OCI-LY7 (cell line): Measurements from ENCODE around the gene HMGCS1. TPM values are rescaled to one million over a fixed set of nuclear protein-coding genes. Genes with fewer than 3 reads are reported as not detected.

Source experiments
- BruUV-seq: library from RNA; stranded (reverse); fragments of 400-500 nt; replicated peaks from 2 replicates; lab custom pipeline; 2021; lab: Mats Ljungman, UMichigan
- CTCF ChIA-PET: fragments of 300-600 bp; sonication (Branson Sonifier 250); formaldehyde crosslinking; loops from one replicate; lab custom pipeline; 2022; ENCODE audit warnings: antibody characterized with exemption; ENCODE audit not compliant: unreplicated experiment; lab: Charles Lee
- POLR2A ChIA-PET: fragments of 300-600 bp; sonication (Branson Sonifier 250); formaldehyde crosslinking; loops from one replicate; lab custom pipeline; 2022; ENCODE audit warnings: antibody characterized with exemption; lab: Charles Lee
- DNase-seq: peaks from one replicate; pipeline ENCODE4 v3.0.0-alpha.2; 2015; ENCODE audit warnings: low spot score
- H2AFZ ChIP-seq: fragments of 200-600 bp; sonication (generic), shearing (Covaris generic); 2 replicates; pipeline ENCODE4 v1.6.1; 2014; ENCODE audit warnings: mild to moderate bottlenecking, antibody characterized with exemption, low read length, moderate library complexity
- H3K27ac ChIP-seq: fragments of 200-600 bp; sonication (generic); 2 replicates; pipeline ENCODE4 v1.5.1; 2014; ENCODE audit warnings: mixed run types, low read depth, mild to moderate bottlenecking, moderate library complexity, low read length, inconsistent platforms; ENCODE audit not compliant: poor library complexity, severe bottlenecking
- H3K36me3 ChIP-seq: fragments of 200-600 bp; sonication (generic); 2 replicates; pipeline ENCODE4 v1.6.1; 2014; ENCODE audit warnings: mild to moderate bottlenecking, antibody characterized with exemption, low read length, moderate library complexity, mixed read lengths; ENCODE audit not compliant: insufficient read depth
- H3K4me1 ChIP-seq: fragments of 200-600 bp; sonication (generic); 2 replicates; pipeline ENCODE4 v1.5.1; 2014; ENCODE audit warnings: mild to moderate bottlenecking, low read length; ENCODE audit not compliant: insufficient read depth, poor library complexity, severe bottlenecking
- H3K4me2 ChIP-seq: fragments of 200-600 bp; sonication (generic); 2 replicates; pipeline ENCODE4 v1.6.1; 2014; ENCODE audit warnings: mild to moderate bottlenecking, low read length
- H3K4me3 ChIP-seq: fragments of 200-600 bp; sonication (generic); 2 replicates; pipeline ENCODE4 v1.5.1; 2014; ENCODE audit warnings: mild to moderate bottlenecking, low read depth, low read length; ENCODE audit not compliant: poor library complexity, severe bottlenecking
- H3K79me2 ChIP-seq: fragments of 200-600 bp; sonication (generic); 2 replicates; pipeline ENCODE4 v1.6.1; 2016; ENCODE audit warnings: low read depth, mild to moderate bottlenecking, low read length, moderate library complexity, mixed read lengths; ENCODE audit not compliant: insufficient read depth
- H3K9me2 ChIP-seq: fragments of 200-600 bp; sonication (generic); 2 replicates; pipeline ENCODE4 v1.6.1; 2016; ENCODE audit warnings: mild to moderate bottlenecking, low read length, mixed read lengths; ENCODE audit not compliant: insufficient read depth
- H3K9me3 ChIP-seq: fragments of 200-600 bp; sonication (generic); 2 replicates; pipeline ENCODE4 v1.6.1; 2014; ENCODE audit warnings: mild to moderate bottlenecking, mixed run types, low read length, mixed read lengths
- H4K20me1 ChIP-seq: fragments of 200-600 bp; sonication (generic); 2 replicates; pipeline ENCODE4 v1.6.1; 2014; ENCODE audit warnings: mild to moderate bottlenecking, antibody characterized with exemption, low read length, moderate library complexity, mixed read lengths; ENCODE audit not compliant: insufficient read depth
- EZH2phosphoT487 ChIP-seq: fragments of 200-600 bp; sonication (generic); IDR thresholded peaks from 2 replicates; pipeline ENCODE4 v1.6.1; 2018; ENCODE audit warnings: low read depth, borderline replicate concordance, mild to moderate bottlenecking, mixed run types, antibody characterized with exemption, low read length, moderate library complexity, mixed read lengths
- intact Hi-C: fragments of 100-400 bp; cut with micrococcal nuclease; formaldehyde crosslinking; loops from one replicate; pipeline ENCODE4 v1.10.0; 2022; ENCODE audit not compliant: unreplicated experiment
- total RNA-seq, 2 experiments: library from RNA; depleted of rRNA in 1 of 2; stranded (reverse); fragments of >200 nt in 1 of 2; shearing (Covaris generic) in 1 of 2; gene quantifications; 2 replicates each; pipeline ENCODE4 v1.2.3, GENCODE V29; 2014 to 2022
- TF ChIP-seq, protein P1 (sequence below): fragments of 200-600 bp; sonication (generic); conservative IDR thresholded peaks from 2 replicates; pipeline ENCODE4 v1.5.1; 2014; ENCODE audit warnings: mild to moderate bottlenecking, antibody characterized with exemption, low read length, moderate library complexity, mixed read lengths

The HMGCS1 gene
- total RNA-seq, 2 experiments from 2014 or later = 59.5 to 236 TPM

DNA sequence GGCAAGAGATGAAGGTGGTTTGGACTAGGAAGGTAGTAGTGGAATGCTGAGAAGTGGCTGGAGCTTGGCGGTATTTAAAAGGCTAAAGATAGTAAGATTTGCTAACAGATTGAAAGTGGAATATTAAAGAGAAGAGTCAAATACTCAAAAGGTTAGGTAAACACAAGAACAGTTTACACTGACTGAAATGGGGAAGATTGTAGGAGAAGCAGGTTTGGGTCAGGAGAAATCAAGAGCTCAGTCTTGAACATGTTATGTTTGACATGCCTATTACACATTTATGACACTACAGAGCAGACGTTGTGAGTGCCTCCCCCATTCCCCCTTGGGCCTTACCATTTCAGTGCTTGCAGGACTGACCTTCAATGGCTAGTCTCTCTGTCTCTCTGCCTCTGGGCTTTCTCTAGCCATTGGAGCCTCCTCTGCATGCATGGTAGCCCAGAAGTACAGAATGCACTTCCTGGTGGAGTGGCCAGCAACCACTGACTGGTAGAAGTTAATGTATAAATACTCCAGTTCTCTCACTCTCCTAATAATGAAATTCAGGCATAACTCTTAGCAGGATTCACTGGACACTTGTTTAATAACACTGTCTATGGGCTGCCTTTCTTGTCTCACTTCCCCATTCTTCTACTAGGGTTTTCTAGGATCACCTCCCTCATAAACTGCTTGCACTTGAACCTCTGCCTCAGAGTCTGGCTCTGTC lies 56.8 kb downstream of the HMGCS1 start:
- H3K4me3 ChIP-seq = no peak overlapping the region
- ChIA-PET CTCF (no interaction called here), POLR2A (no interaction called here)
- H2AFZ ChIP-seq = no peak overlapping the region
- no peaks in the 10 kb centered on the region for H3K9me2 ChIP-seq
- no peaks in the 10 kb centered on the region for H3K36me3 ChIP-seq
- H3K4me2 ChIP-seq = no peak overlapping the region
- no peaks in the 10 kb centered on the region for H3K4me1 ChIP-seq
- H3K9me3 ChIP-seq = no peaks in the 10 kb centered on the region
- H4K20me1 ChIP-seq = no peaks in the 10 kb centered on the region
- no peak for DNase-seq
- BruUV-seq = no TSS peak
- TF ChIP-seq, protein P1, sequence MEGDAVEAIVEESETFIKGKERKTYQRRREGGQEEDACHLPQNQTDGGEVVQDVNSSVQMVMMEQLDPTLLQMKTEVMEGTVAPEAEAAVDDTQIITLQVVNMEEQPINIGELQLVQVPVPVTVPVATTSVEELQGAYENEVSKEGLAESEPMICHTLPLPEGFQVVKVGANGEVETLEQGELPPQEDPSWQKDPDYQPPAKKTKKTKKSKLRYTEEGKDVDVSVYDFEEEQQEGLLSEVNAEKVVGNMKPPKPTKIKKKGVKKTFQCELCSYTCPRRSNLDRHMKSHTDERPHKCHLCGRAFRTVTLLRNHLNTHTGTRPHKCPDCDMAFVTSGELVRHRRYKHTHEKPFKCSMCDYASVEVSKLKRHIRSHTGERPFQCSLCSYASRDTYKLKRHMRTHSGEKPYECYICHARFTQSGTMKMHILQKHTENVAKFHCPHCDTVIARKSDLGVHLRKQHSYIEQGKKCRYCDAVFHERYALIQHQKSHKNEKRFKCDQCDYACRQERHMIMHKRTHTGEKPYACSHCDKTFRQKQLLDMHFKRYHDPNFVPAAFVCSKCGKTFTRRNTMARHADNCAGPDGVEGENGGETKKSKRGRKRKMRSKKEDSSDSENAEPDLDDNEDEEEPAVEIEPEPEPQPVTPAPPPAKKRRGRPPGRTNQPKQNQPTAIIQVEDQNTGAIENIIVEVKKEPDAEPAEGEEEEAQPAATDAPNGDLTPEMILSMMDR = no peak
- no peak for TF ChIP-seq EZH2phosphoT487
- intact Hi-C loops = no loop called here
- H3K79me2 ChIP-seq = no peaks in the 10 kb centered on the region
- H3K27ac ChIP-seq = no peak overlapping the region

DNA sequence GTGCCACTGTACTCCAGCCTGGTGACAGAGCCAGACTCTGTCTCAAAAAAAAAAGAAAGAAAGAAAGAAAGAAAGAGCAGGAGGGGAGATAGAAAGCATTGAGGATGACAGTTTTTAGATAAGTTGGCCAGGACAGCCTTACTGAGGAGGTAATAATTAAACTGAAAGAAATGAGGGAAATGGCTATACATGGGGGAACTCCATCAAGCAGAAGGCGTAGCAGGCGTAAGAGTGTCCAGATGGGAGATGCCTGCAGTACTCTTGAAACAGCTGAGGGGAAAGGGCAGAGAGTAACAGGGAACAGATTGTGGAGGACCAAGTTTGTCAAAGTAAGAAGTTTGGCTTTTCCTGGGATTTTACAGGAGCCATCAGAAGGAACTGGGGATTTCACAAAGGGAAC lies 57.5 kb downstream of the HMGCS1 start:
- intact Hi-C loops = no loop called here
- Histone ChIP-seq H2AFZ (no peak overlapping the region), H3K79me2 (no peaks in the 10 kb centered on the region), H3K9me3 (no peaks in the 10 kb centered on the region), H3K4me3 (no peak overlapping the region), H3K4me1 (no peaks in the 10 kb centered on the region), H4K20me1 (no peaks in the 10 kb centered on the region), H3K27ac (no peak overlapping the region), H3K9me2 (no peaks in the 10 kb centered on the region), H3K4me2 (no peak overlapping the region), H3K36me3 (no peaks in the 10 kb centered on the region)
- TF ChIP-seq, protein P1 = no peak
- TF ChIP-seq EZH2phosphoT487 = no peak
- CTCF ChIA-PET = no interaction called here
- POLR2A ChIA-PET = no interaction called here
- DNase-seq = no peak
- no TSS peak for BruUV-seq

DNA sequence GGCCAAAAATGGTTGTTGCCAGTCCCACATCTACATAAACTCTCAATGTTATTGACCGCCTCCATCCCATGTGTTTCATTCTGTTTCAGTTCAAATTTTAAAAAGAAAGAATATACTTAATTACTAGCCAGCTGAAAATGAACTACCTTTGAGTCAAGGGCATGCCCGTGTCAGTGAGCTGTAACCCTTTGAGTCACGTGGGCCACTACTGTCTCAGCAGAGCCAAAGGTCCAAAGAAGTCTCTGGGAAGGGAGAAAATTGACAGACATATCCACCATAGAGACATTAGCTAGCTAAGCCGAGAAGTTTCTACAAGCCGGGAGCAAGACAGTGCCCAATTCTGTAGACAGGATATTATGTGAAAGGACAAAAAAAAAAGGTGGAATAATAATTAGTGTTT lies 61.5 kb downstream of the HMGCS1 start:
- H4K20me1 ChIP-seq = no peaks in the 10 kb centered on the region
- H3K9me2 ChIP-seq = no peaks in the 10 kb centered on the region
- H3K27ac ChIP-seq = no peak overlapping the region
- no peaks in the 10 kb centered on the region for H3K4me1 ChIP-seq
- BruUV-seq = no TSS peak
- H3K79me2 ChIP-seq = no peaks in the 10 kb centered on the region
- TF ChIP-seq EZH2phosphoT487 = no peak
- TF ChIP-seq, protein P1 = no peak
- no peak for DNase-seq
- H3K36me3 ChIP-seq = no peaks in the 10 kb centered on the region
- no peak overlapping the region for H3K4me2 ChIP-seq
- intact Hi-C loops = no loop called here
- ChIA-PET CTCF (no interaction called here), POLR2A (interaction anchor here (0.6 to 1.6 kb wide), 4 partner anchors 15 to 233 kb away, joined by 3 to 5 read pairs (median 3); no protein-coding TSS in a partner anchor)
- no peaks in the 10 kb centered on the region for H3K9me3 ChIP-seq
- no peak overlapping the region for H3K4me3 ChIP-seq
- H2AFZ ChIP-seq = no peak overlapping the region
